Kidney capillary endothelial cell (primary cell): ENCODE measurements around the gene KLHDC10.
"Not testable (repeated sequence)": the region's sequence is repeated elsewhere in the genome, so short reads cannot be mapped to it uniquely, and the experiment has no call there.

Experiments
- DNase-seq: peaks from one replicate; pipeline ENCODE4 v3.0.0-alpha.2; 2018; ENCODE audit warnings: low spot score

The KLHDC10 gene

DNA sequence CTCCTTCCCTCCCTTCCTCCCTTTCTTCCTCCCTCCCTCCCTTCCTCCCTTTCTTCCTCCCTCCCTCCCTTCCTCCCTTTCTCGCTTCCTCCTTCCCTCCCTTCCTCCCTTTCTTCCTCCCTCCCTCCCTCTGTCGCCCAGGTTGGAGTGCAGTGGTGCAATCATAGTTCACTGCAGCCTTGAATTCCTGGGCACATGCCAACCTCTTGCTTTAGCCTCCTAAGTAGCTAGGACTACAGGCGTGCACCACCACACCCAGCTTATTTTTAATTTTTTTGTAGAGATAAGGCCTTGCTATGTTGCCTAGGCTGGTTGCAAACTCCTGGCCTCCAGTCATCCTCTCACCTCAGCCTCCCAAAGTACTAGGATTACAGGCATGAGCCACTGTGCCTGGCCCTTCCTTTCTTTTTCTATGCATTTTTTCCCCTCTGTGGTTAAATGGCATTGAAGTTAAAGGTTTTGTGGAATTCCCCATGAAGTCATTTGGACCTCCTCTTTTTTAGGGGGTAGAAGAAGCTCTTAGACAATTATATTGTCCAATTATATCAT, 9.6 kb downstream of the KLHDC10 start:
- DNase-seq: no peak

DNA sequence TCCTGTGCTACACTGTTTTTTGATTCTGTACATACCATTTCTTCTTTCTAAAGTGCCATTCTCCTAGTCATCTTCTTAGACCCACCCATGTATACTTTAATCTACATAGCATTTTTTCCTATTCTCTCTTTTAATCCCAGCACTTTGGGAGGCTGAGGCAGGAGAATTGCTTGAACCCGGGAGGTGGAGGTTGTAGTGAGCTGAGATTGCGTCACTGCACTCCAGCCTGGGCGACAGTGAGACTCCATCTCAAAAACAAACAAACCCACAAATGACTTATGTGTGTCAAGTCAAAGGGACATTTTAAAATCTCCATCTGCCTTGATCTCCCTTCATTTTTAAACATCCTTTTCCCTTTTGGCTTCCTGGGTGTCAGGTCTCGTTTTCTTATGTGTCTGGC, 13.2 kb downstream of the KLHDC10 start:
- DNase-seq: not testable (repeated sequence)

DNA sequence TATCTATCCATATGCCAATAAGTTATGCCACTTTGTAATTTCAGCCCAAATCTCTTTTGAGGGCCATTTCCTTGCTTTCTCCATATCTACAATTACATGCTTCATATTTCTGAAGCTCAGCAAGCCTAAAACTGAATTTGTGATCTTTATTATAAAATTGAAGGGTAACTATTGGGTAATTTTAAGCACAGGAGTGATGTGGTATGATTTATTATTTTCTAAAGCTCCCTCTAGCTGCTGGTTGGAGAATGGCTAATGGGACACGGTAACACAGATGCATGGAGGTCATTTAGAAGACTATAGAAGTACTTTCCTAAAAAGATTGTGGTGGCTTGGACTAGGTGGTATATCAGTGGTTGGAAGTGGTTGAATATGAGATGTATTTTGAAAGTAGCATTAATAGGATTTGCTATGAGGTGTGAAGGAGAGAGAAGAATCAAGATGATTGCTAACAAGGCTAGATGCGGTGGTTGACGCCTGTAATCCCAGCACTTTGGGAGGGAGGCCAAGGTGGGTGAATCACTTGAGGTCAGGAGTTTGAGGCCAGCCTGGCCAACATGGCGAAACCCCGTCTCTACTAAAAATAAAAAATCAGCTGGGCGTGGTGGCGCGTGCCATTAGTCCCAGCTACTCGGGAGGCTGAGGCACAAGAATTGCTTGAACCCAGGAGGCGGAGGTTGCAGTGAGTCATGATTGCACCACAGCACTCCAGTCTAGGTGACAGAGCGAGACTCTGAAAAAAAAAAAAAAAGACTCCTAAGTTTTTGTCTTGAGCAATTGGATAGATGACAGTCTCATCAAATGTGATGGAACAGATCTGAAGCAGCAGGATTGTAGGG, 13.9 kb downstream of the KLHDC10 start:
- no peak for DNase-seq

- DNase-seq: not testable (repeated sequence)
Measured at GRCh38 chr7:130085235-130085634, 14.9 kb downstream of the KLHDC10 start.

- no peak for DNase-seq
Measured at GRCh38 chr7:130086938-130087337, 16.6 kb downstream of the KLHDC10 start.

DNA sequence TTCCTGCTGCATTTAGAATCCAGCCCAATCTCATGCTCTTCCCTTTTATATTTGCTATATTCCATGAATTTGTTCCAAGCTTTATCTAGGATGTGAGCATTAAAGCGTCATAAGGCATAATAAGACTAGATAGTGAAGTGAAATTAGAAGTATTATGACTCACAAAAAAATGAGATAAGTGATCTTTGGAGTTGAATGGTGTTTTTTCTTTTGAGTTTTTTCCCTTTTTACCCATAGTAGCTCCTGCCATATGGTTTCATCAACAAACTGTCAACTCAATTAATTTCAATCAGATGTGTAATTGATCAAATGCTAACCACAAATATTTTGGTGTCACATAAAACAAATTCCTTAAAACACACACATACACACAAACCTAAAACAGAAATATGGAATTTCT, 17.0 kb downstream of the KLHDC10 start:
- no peak for DNase-seq

GRCh38 chr7:130090745-130091532, 20.6 kb downstream of the KLHDC10 start:
- DNase-seq: no peak

GRCh38 chr7:130091999-130092398, 21.7 kb downstream of the KLHDC10 start:
- DNase-seq: no peak

GRCh38 chr7:130092598-130092997, 22.3 kb downstream of the KLHDC10 start:
- DNase-seq: no peak

DNA sequence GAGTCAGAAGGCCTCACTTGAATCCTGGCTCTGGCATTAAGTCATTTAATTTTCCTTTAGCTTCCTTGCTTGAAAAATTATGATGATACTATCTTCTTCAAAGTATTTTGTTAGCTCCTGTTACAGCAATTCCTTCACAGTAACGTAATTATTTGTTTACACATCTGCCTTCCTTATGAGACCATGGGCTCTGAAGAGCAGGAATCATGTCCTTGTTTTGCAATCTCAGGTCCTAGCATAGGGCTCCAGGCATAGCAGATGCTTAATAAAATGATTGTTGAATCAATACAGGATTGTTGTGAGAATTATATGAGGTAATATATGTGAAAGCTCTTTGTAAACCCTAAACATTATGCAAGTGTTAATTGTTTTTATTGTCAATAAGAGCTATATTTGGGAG, 25.5 kb downstream of the KLHDC10 start:
- no peak for DNase-seq

DNA sequence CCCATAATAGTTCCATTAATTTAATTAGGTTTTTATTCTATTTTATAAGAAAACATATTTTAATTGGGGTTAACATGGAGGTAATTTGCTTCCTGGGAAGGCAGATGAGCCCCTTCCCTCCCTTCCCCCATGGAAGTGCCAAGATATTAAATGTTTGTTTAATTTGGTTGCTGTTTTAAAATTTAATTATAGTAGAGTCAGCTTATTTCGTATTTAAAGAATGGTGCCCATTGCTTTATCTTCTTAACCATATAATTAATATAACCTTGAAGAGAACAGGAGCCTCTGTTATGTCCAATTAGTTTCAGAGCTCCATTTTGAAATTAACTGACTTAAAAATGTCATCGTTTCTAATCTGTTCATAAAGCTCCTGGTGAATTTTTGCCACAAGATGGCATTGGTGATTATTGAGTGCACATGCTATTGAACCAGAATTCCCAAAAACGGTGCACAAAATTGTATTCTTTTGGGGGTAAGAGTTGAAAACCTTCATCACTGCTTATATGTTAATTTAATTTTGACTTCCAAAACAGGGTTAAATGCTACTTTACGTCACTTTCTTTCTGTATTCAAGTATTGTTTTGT, 26.0 kb downstream of the KLHDC10 start:
- DNase-seq: no peak

GRCh38 chr7:130099331-130099730, 29.0 kb downstream of the KLHDC10 start:
- no peak for DNase-seq

DNA sequence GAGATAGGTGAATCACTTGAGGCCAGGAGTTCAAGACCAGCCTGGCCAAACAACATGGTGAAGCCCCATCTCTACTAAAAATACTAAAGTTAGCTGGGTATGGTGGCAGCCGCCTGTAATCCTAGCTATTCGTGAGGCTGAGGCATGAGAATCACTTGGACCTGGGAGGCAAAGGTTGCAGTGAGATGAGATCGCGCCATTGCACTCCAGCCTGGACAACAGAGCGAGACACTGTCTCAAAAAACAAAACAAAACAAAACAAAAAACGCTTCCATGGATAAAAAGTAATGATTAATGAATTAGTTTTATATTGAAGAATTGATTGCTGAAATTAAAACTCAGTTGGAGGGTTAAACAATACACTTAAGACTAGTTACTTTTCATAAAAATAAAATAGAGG, 32.3 kb downstream of the KLHDC10 start:
- DNase-seq: no peak

DNA sequence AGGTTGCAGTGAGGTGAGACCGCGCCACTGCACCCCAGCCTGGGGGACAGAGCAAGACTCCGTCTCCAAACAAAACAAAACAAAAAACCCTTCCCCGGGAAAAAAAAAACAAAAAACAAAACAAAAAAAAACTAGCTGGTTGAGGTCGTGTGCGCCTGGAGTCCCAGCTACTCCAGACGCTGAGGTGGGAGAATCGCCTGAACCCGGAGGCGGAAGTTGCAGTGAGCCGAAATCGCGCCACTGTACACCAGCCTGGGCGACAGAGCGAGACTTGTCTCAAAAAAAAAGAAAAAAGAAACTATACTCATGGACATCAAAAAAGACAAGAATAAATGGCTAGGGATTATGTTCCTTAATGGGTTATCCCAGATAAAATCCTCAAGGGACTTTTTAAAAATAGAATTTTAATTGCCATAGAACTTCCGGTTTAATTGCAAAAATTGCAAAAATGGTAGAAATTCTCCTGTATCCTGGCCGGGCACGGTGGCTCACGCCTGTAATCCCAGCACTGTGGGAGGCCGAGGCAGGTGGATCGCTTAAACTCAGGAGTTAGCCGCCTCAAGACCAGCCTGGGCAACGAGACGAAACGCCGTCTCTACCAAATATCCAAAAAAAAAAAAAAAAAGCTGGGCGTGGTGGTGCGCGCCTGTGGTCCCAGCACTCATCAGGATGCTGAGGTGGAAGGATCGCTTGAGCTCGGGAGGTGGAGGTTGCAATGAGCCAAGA, 37.8 kb downstream of the KLHDC10 start:
- no peak for DNase-seq

- DNase-seq: no peak
Measured at GRCh38 chr7:130108809-130109208, 38.5 kb downstream of the KLHDC10 start.

DNA sequence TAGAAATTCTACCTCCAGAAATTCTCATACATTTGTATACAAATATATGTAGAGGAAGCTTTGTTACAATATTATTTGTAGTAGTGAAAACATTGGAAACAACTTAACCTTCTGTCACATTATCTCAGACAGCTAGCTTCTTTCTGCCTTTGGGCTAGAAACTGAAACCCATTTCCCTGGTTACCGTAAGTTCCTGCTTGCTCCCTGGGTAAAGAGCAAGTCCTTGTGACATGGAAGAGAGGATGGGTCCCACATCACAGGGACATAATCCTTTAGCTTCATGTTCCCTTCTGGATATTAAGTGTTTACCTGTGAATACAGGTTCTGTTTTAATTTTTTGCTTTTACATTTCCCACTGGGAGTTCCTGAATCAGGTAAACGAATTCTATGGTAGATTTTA, 41.8 kb downstream of the KLHDC10 start:
- no peak for DNase-seq

- DNase-seq: no peak
Measured at GRCh38 chr7:130112662-130113425, 42.5 kb downstream of the KLHDC10 start.

DNA sequence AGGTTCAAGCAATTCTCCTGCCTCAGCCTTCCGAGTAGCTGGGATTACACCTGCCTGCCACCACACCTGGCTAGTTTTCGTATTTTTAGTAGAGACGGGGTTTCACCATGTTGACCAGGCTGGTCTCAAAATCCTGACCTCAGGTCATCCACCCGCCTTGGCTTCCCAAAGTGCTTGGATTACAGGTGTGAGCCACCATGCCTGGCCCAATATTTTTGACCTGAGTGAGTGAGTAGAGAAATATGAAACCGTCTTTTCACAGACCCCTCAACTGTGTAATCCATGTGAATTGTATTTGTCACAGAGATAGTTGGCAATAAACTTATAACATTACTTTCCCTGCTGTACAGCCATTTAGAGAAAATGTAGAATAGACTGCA, 43.1 kb downstream of the KLHDC10 start:
- DNase-seq: not testable (repeated sequence)

DNA sequence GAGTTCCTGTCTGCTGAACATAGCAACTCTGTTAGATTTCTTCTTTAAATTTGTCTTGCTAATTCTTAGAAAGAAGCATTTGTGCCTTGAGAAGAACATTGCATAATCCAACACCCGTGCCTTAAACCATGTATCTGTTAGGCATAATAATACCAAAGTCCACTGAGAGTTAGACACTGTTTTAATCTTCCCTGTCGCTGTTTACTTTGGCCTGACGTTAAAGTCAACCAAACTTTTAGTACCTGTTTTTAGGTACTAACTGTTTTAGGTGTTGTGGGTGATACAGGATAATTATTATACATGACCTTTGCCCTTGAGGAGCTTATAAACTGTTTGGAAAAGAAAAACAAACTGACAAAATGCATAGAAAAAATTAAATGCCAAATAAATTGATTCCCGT, 43.6 kb downstream of the KLHDC10 start:
- DNase-seq: no peak

- no peak for DNase-seq
Measured at GRCh38 chr7:130114374-130114773, 44.0 kb downstream of the KLHDC10 start.

- DNase-seq: no peak
Measured at GRCh38 chr7:130114776-130115175, 44.4 kb downstream of the KLHDC10 start.
